Kidney (tissue), 14 donors: ENCODE measurements around the gene TSHB. TPM values are rescaled to one million over a fixed set of nuclear protein-coding genes. Genes with fewer than 3 reads are reported as not detected.
A peak's percentile ranks its signal among the peaks of the same experiment; 100 is the strongest.
"Not testable (repeated sequence)": the region's sequence is repeated elsewhere in the genome, so short reads cannot be mapped to it uniquely, and the experiment has no call there.

Experiments
- DNase-seq, 5 donors: peaks; one replicate each; pipeline ENCODE4 v3.0.0-alpha.2; 2013 to 2020
- FAIRE-seq: peaks from 2 replicates; lab custom pipeline; 2012; peaks lifted over from hg19 to GRCh38; lab: Jason Lieb, UNC
- H3K27ac ChIP-seq, 2 donors: one replicate each; pipeline ENCODE4 v1.7.0; 2013; ENCODE audit warnings: low read depth in 2 of 2, low read length in 2 of 2, inconsistent platforms in 1 of 2
- H3K27me3 ChIP-seq: one replicate; pipeline ENCODE4 v1.7.1; 2013; ENCODE audit warnings: low read length, inconsistent platforms; ENCODE audit not compliant: control insufficient read depth, insufficient read depth
- H3K36me3 ChIP-seq, 3 donors: one replicate each; pipeline versions ENCODE4 v1.7.0 to v1.7.1; 2013; ENCODE audit warnings: low read length in 3 of 3, control low read depth in 1 of 3, inconsistent platforms in 1 of 3; ENCODE audit not compliant: insufficient read depth in 3 of 3, control insufficient read depth in 2 of 3
- H3K4me1 ChIP-seq, 3 donors: one replicate each; pipeline versions ENCODE4 v1.7.0 to v1.7.1; 2013; ENCODE audit warnings: low read length in 3 of 3, inconsistent platforms in 1 of 3, low read depth in 1 of 3; ENCODE audit not compliant: control insufficient read depth in 2 of 3, insufficient read depth in 2 of 3
- H3K4me3 ChIP-seq, 3 donors: one replicate each; pipeline versions ENCODE4 v1.7.0 to v1.8.1; 2013; ENCODE audit warnings: low read length in 3 of 3, control low read depth in 1 of 3, inconsistent platforms in 1 of 3
- H3K9ac ChIP-seq, 3 donors: one replicate each; pipeline versions ENCODE4 v1.7.0 to v1.7.1; 2013; ENCODE audit warnings: low read length in 3 of 3, control low read depth in 1 of 3, inconsistent platforms in 1 of 3
- H3K9me3 ChIP-seq, 3 donors: one replicate each; pipeline versions ENCODE4 v1.7.0 to v1.7.1; 2013; ENCODE audit warnings: low read length in 3 of 3, control low read depth in 1 of 3, inconsistent platforms in 1 of 3; ENCODE audit not compliant: control insufficient read depth in 2 of 3, insufficient read depth in 1 of 3
- CTCF ChIP-seq: IDR thresholded peaks from 3 replicates; pipeline ENCODE4 v1.5.1; 2012; ENCODE audit warnings: mild to moderate bottlenecking, moderate library complexity, borderline replicate concordance; ENCODE audit not compliant: insufficient read depth; ENCODE audit errors: extremely low read depth
- intact Hi-C: fragments of 100-400 bp; cut with DNase I; formaldehyde crosslinking; loops from one replicate; pipeline ENCODE4 v1.11.1; 2022
- polyA plus RNA-seq: library from polyadenylated mRNA; stranded (reverse); fragments of 350-450 nt; fragmentation: Illumina TruSeq; extraction: RNeasy Lipid Tissue Mini Kit (QIAGEN cat#74804); gene quantifications from one replicate; pipeline ENCODE4 v1.2.3, GENCODE V29; 2014; ENCODE audit warnings: low read depth, low replicate concordance; ENCODE audit not compliant: insufficient read depth
- total RNA-seq: library from RNA; stranded (reverse); fragmentation: NEBNext Ultra II Directional; extraction: Animal tissue kit (Norgen Biotek cat#: 25700); gene quantifications from one replicate; pipeline ENCODE4 v1.2.1, GENCODE V29; 2021
- donor health status: control.
- donor health status: control.
- donor health status: control.
- donor health status: control.
- donor health status: control.
- donor health status: DM: yes; HTN: yes; CAD: no.
- donor health status: Normal renal cell carcinoma (clear cell type).

TSHB gene
- total and polyA plus RNA-seq, 2 donors from 2014 or later, result not detected

GRCh38 chr1:115012006-115012405 is 17.6 kb upstream of the TSHB start:
- no peak overlapping the region for H3K9ac ChIP-seq
- H3K9me3 ChIP-seq, result no peaks in the 10 kb centered on the region
- no peak for TF ChIP-seq CTCF
- DNase-seq (no peak), FAIRE-seq (no peak)
- no peaks in the 10 kb centered on the region for H3K4me1 ChIP-seq
- no peak overlapping the region for H3K27ac ChIP-seq
- no peaks in the 10 kb centered on the region for H3K27me3 ChIP-seq
- no peak overlapping the region for H3K4me3 ChIP-seq
- no peaks in the 10 kb centered on the region for H3K36me3 ChIP-seq
- intact Hi-C loops, result no loop called here

- H3K9me3 ChIP-seq, result no peaks in the 10 kb centered on the region
- DNase-seq (peak in 1 of 5 donors; percentile 54), FAIRE-seq (no peak)
- no peak overlapping the region for H3K27ac ChIP-seq
- H3K9ac ChIP-seq, result no peak overlapping the region
- H3K27me3 ChIP-seq, result no peaks in the 10 kb centered on the region
- intact Hi-C loops, result no loop called here
- H3K4me1 ChIP-seq, result no peaks in the 10 kb centered on the region
- H3K36me3 ChIP-seq, result no peaks in the 10 kb centered on the region
- TF ChIP-seq CTCF, result no peak
- H3K4me3 ChIP-seq, result no peak overlapping the region
Measured at GRCh38 chr1:115012434-115012833, 17.2 kb upstream of the TSHB start.

GRCh38 chr1:115013792-115014191 is 15.8 kb upstream of the TSHB start:
- no peaks in the 10 kb centered on the region for H3K27me3 ChIP-seq
- no peak overlapping the region for H3K27ac ChIP-seq
- no peak overlapping the region for H3K9ac ChIP-seq
- H3K4me3 ChIP-seq, result no peak overlapping the region
- H3K36me3 ChIP-seq, result no peaks in the 10 kb centered on the region
- FAIRE-seq, result no peak
- H3K9me3 ChIP-seq, result no peaks in the 10 kb centered on the region
- no peak for TF ChIP-seq CTCF
- no peaks in the 10 kb centered on the region for H3K4me1 ChIP-seq
- no peak for DNase-seq
- intact Hi-C loops, result no loop called here

- H3K27me3 ChIP-seq, H3K36me3 ChIP-seq, H3K4me1 ChIP-seq, intact Hi-C loops, H3K9ac ChIP-seq, H3K27ac ChIP-seq, H3K9me3 ChIP-seq, DNase-seq, FAIRE-seq, H3K4me3 ChIP-seq: not testable (repeated sequence)
Measured at GRCh38 chr1:115019549-115019948, 10.1 kb upstream of the TSHB start.
